Heart right ventricle (tissue), 16 donors: ENCODE data around the gene SLC9A2. TPM values are rescaled to one million over a fixed set of nuclear protein-coding genes. Genes with fewer than 3 reads are reported as not detected.

Experiments
- ATAC-seq, 8 donors: fragments of 200-7000 bp; cut with Tn5 transposase; one replicate each; pipeline ENCODE4 v1.9.1; 2020; ENCODE audit warnings: mild to moderate bottlenecking in 8 of 8, moderate library complexity in 8 of 8, moderate number of reproducible peaks in 1 of 8
- DNase-seq, 2 donors: peaks; one replicate each; pipeline ENCODE4 v3.0.0-alpha.2; 2020
- H3K27ac ChIP-seq, 10 donors: fragments of 200-600 bp; sonication (generic) in 2 of 10; one replicate each; pipeline versions ENCODE4 v1.5.0 to v1.8.0; 2020 to 2022; ENCODE audit warnings: mild to moderate bottlenecking in 3 of 10
- H3K27me3 ChIP-seq, 7 donors: fragments of 200-600 bp; one replicate each; pipeline ENCODE4 v1.8.0; 2021 to 2022; ENCODE audit warnings: mild to moderate bottlenecking in 2 of 7
- H3K36me3 ChIP-seq, 9 donors: fragments of 200-600 bp; sonication (generic) in 1 of 9; one replicate each; pipeline versions ENCODE4 v1.5.0 to v1.8.0; 2020 to 2022; ENCODE audit warnings: mild to moderate bottlenecking in 2 of 9
- H3K4me1 ChIP-seq, 9 donors: fragments of 200-600 bp; sonication (generic) in 1 of 9; one replicate each; pipeline versions ENCODE4 v1.5.0 to v1.8.0; 2020 to 2022; ENCODE audit warnings: mild to moderate bottlenecking in 4 of 9
- H3K4me3 ChIP-seq, 10 donors: fragments of 200-600 bp; sonication (generic) in 2 of 10; one replicate each; pipeline versions ENCODE4 v1.5.0 to v1.8.0; 2020 to 2022; ENCODE audit warnings: mild to moderate bottlenecking in 7 of 10, moderate library complexity in 2 of 10
- H3K9me3 ChIP-seq, 11 donors: fragments of 200-600 bp in 10 of 11; sonication (generic) in 2 of 11; one replicate each; pipeline versions ENCODE4 v1.5.0 to v1.8.0; 2013 to 2022; ENCODE audit warnings: mild to moderate bottlenecking in 2 of 11, control low read depth in 1 of 11, moderate library complexity in 1 of 11
- WGBS, 2 donors: extraction: QIAGEN DNeasy Blood & Tissue Kit; methylation state at CpG; one replicate each; pipeline ENCODE4 v1.1.7; 2013; ENCODE audit warnings: inconsistent platforms in 1 of 2; 5-methylcytosine and 5-hydroxymethylcytosine counted together
- intact Hi-C, 10 donors: fragments of 100-400 bp; cut with DNase I; formaldehyde crosslinking; loops; one replicate each; pipeline versions ENCODE4 v1.11.1 to v1.14.2; 2022
- polyA plus RNA-seq, 2 donors: library from polyadenylated mRNA; stranded (reverse); fragments of 200-250 nt; gene quantifications; one replicate each; pipeline ENCODE4 v1.2.3, GENCODE V29; 2013
- total RNA-seq, 10 donors: library from RNA; stranded (reverse); fragmentation: NEBNext Ultra II Directional in 3 of 10; extraction: Animal tissue kit (Norgen Biotek cat#: 25700) in 3 of 10; gene quantifications; one replicate each; pipeline versions ENCODE4 v1.2.1 to v1.2.4, GENCODE V29; 2021 to 2023
- TF ChIP-seq, protein P1 (sequence below), 9 donors: fragments of 200-600 bp; sonication (generic) in 2 of 9; IDR thresholded peaks; one replicate each; pipeline versions ENCODE4 v1.5.0 to v1.8.0; 2021 to 2022; ENCODE audit warnings: antibody characterized with exemption in 9 of 9, mild to moderate bottlenecking in 5 of 9, moderate library complexity in 1 of 9
- donor health status: Arrhythmogenic right ventricular cardiomyopathy.
- donor health status: ischemic (EF 13 %, LVEDD 7.1; RV severe dilation, severe dysfunction).
- donor health status: healthy with polysubstance abuse.
- donor health status: DM: no; HTN: yes; CAD: no.
- donor health status: DM: no; HTN: no; CAD: no.
- donor health status: ischemic (EF 25% LVEDD 6.9; RV normal size, moderate dysfunction).
- donor health status: ischemic (EF 25% LVEDD 5.7; RV mildly dilated, moderate dysfunction).
- donor health status: healthy.
- donor health status: DM: yes; HTN: yes; CAD: no.
- donor health status: Ischemic cardiomyopathy.
- donor health status: ischemic (EF 35%, LVEDD 5.7; RV mildly dilated, moderate dysfunction).
- donor health status: nonischemic (EF 11% LVEDD 7.7; RV severe dilation, severe dysfunction).
- donor health status: DM: yes; HTN: yes; CAD: no.
- donor health status: PGD.
- donor health status: ischemic (EF 29% LVEDD 5.4; RV normal size, mild dysfunction).
- donor health status: nonischemic (EF 23%, LVEDD 6.1; RV moderate dilation, normal function).

Gene SLC9A2
- total and polyA plus RNA-seq, 12 donors: under 0.01 to 0.21 (median 0.17) TPM; not detected in 5

DNA sequence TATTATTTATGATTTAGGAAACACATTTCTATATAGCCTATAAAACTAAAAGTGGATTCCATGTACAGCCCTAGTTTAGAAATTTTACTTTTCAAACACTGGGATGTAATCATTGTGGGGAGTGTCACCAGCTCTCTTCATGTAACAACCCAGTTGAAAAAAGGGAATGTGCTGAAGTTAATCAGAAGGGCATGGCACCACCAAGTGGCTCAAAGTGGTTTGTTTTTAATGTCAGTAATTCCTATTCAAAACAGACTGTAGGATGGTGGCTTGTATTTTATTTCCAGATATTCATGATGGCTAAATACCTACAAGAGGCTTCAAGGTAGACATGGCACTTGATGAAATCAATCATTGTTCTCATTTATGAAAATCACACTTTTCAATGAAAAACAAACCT is 84.4 kb downstream of the SLC9A2 start:
- DNase-seq (no peak), ATAC-seq (peak in 4 of 8 donors; percentile 52 to 69 (median 60))
- Histone ChIP-seq H3K9me3 (no peaks in the 10 kb centered on the region), H3K4me1 (no peaks in the 10 kb centered on the region), H3K4me3 (no peak overlapping the region), H3K27ac (no peak overlapping the region), H3K27me3 (peaks cover 0 to 52% (median 30%) of the 10 kb centered on the region in 7 donors), H3K36me3 (no peaks in the 10 kb centered on the region)
- intact Hi-C loops: loop anchor here in 9 of 10 donors (2.0 to 10.0 kb wide), 5 partner anchors 189 to 231 kb away; partner anchors contain the start of gene SLC9A4 (in 8 of the 9)
- TF ChIP-seq, protein P1, sequence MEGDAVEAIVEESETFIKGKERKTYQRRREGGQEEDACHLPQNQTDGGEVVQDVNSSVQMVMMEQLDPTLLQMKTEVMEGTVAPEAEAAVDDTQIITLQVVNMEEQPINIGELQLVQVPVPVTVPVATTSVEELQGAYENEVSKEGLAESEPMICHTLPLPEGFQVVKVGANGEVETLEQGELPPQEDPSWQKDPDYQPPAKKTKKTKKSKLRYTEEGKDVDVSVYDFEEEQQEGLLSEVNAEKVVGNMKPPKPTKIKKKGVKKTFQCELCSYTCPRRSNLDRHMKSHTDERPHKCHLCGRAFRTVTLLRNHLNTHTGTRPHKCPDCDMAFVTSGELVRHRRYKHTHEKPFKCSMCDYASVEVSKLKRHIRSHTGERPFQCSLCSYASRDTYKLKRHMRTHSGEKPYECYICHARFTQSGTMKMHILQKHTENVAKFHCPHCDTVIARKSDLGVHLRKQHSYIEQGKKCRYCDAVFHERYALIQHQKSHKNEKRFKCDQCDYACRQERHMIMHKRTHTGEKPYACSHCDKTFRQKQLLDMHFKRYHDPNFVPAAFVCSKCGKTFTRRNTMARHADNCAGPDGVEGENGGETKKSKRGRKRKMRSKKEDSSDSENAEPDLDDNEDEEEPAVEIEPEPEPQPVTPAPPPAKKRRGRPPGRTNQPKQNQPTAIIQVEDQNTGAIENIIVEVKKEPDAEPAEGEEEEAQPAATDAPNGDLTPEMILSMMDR (IDR thresholded peaks at IDR 0.05): peak in 7 of 9 donors; percentile 34 to 55 (median 42)

DNA sequence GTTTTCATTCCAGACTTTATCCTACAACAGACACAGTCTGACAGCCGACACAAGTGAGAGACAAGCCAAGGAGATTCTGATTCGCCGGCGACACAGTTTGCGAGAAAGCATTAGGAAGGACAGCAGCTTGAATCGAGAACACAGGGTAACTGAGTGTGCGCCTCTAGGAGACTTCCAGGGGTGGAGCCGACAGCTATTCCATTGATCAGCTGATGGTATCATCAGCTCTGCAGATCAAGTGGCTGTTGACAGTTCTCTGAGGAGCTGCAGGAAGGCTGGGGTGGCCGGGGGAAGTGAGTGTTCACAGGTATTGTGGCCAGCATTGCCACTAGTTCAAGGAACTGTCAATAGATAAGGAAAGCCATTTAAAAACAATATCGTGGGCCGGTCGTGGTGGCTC is 85.2 kb downstream of the SLC9A2 start:
- WGBS, 2 donors: 9 to 24% methylated on average over 12 of the region's 12 CpGs
- no peak overlapping the region for H3K4me3 ChIP-seq
- no peaks in the 10 kb centered on the region for H3K4me1 ChIP-seq
- no peaks in the 10 kb centered on the region for H3K9me3 ChIP-seq
- H3K27me3 ChIP-seq: peaks cover 0 to 57% (median 30%) of the 10 kb centered on the region in 7 donors
- ATAC-seq (peak in 3 of 8 donors; percentile 34 to 47 (median 39)), DNase-seq (no peak)
- intact Hi-C loops: loop anchor here in 6 of 10 donors (2.0 to 10.0 kb wide), 5 partner anchors 190 to 232 kb away; partner anchors contain the start of gene SLC9A4 (in 5 of the 6)
- H3K27ac ChIP-seq: no peak overlapping the region
- H3K36me3 ChIP-seq: no peaks in the 10 kb centered on the region
- TF ChIP-seq, protein P1 (IDR thresholded peaks at IDR 0.05): no peak

DNA sequence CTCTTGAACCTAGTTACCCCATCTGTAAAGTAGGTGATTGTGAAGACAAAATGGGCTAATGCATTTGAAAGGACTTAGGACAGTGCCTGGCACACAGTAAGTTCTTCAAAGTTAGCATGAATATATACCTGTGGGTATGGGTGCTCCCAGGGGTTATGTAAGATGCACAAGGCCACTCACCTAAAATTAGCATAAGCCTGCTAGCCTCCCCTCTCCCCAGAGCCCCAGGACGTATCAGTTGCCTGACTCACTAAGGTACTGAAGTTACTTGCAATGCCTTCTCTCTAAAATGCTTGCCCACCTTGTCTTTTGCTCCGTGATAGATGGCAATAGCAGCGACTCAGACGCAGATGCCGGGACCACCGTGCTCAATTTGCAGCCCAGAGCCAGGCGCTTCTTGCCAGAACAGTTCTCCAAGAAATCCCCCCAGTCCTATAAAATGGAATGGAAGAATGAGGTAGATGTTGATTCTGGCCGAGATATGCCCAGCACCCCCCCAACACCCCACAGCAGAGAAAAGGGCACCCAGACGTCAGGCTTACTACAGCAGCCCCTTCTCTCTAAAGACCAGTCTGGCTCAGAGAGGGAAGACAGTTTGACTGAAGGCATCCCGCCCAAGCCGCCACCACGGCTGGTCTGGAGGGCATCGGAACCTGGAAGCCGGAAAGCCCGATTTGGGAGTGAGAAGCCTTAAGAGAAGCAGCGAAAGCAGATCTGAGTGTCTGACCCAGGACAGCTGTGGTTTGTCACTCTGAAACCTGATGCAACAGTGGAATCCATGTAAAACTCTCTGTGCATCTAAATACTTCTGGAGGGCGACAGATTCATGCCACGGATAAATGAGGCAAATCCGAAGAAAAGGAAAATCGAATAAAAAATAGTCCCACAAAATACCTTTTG is 88.7 kb downstream of the SLC9A2 start:
- WGBS, 2 donors: 79 to 84% methylated on average over 20 of the region's 20 CpGs
- no peaks in the 10 kb centered on the region for H3K9me3 ChIP-seq
- H3K4me3 ChIP-seq: no peak overlapping the region
- peaks cover 0 to 54% (median 27%) of the 10 kb centered on the region in 7 donors for H3K27me3 ChIP-seq
- intact Hi-C loops: loop anchor here in 1 of 10 donors (10.0 kb wide), 2 partner anchors 193 to 233 kb away; partner anchors contain the start of gene SLC9A4
- H3K36me3 ChIP-seq: no peaks in the 10 kb centered on the region
- H3K4me1 ChIP-seq: no peaks in the 10 kb centered on the region
- DNase-seq: no peak
- ATAC-seq: no peak
- H3K27ac ChIP-seq: no peak overlapping the region
- TF ChIP-seq, protein P1 (IDR thresholded peaks at IDR 0.05): no peak

DNA sequence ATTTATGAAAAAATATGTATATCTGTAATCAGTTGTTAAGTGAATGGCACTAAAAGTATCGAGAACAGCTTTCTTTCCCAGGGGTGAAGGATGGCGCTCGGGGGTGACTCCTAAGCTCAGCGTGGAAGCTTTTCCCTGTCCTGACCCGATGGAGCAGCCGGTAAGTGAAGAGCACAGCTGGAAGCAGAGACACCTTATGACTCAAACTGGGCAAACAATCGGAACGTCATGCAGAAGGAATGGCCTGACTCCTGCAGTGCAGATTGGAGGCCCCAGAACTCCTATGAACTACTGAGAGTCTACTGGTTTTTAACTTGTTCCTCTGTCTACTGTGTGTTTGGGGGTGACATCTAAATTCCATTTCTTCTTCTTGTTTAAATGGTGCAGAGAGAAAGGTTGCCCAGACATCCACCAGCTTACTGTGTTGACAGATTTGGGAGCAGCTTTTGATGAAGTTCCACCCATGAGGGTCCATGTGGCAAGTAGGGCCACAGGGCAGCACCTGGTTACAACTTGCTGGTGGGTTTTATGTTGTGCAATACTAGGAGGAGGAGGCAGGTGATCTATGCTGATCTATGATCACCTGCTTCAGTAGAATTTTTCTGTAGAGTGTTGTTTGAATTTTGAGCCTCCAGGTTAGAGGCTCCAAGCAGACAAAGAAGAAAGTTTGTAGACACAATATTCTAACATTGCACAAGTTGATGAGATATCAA is 89.7 kb downstream of the SLC9A2 start:
- WGBS, 2 donors: 85% methylated on average over 8 of the region's 8 CpGs
- ATAC-seq (no peak), DNase-seq (no peak)
- Histone ChIP-seq H3K27me3 (peaks cover 0 to 48% (median 23%) of the 10 kb centered on the region in 7 donors), H3K9me3 (no peaks in the 10 kb centered on the region), H3K4me1 (no peaks in the 10 kb centered on the region), H3K36me3 (no peaks in the 10 kb centered on the region), H3K4me3 (no peak overlapping the region), H3K27ac (no peak overlapping the region)
- intact Hi-C loops: loop anchor here in 1 of 10 donors (10.0 kb wide), 2 partner anchors 194 to 234 kb away; partner anchors contain the start of gene SLC9A4
- TF ChIP-seq, protein P1 (IDR thresholded peaks at IDR 0.05): no peak
